Endometrial microvascular endothelial cells (primary cell): ENCODE measurements around the gene GJA3. TPM values are rescaled to one million over a fixed set of nuclear protein-coding genes. Genes with fewer than 3 reads are reported as not detected.

Source experiments
- in situ Hi-C: cut with HindIII; loops from 2 replicates; pipeline ENCODE4 v1.10.0; 2017; ENCODE audit warnings: low sequenced_read_pairs, low pct_unique_long_range_greater_than_20kb; ENCODE audit errors: inconsistent ontology term
- total RNA-seq: library from RNA; depleted of rRNA; stranded (reverse); fragments of >200 nt; gene quantifications from one replicate; pipeline ENCODE4 v1.2.3, GENCODE V29; 2015; ENCODE audit errors: inconsistent ontology term

Gene GJA3
- total RNA-seq, 1 donor from 2014 or later: not detected

DNA sequence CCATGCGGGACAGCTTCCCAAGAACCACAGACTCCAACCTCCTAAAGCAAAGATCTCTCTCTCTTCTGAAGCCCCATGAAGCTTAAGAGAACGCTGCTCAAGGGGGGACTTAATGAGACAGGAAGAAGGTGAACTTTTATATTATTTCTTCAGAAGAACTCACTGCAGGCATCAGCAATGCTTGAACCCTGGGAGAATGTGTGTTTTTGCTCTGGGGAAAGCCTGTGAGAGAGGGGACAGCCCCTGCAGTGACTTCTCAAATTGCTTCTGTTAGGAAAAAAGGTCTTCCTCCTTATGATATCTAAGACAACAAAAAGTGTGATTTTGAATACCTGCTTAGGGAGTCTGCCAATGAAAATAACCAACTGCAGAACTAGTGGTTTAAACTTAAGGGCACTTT, 23.0 kb downstream of the GJA3 start:
- in situ Hi-C loops: no loop called here

DNA sequence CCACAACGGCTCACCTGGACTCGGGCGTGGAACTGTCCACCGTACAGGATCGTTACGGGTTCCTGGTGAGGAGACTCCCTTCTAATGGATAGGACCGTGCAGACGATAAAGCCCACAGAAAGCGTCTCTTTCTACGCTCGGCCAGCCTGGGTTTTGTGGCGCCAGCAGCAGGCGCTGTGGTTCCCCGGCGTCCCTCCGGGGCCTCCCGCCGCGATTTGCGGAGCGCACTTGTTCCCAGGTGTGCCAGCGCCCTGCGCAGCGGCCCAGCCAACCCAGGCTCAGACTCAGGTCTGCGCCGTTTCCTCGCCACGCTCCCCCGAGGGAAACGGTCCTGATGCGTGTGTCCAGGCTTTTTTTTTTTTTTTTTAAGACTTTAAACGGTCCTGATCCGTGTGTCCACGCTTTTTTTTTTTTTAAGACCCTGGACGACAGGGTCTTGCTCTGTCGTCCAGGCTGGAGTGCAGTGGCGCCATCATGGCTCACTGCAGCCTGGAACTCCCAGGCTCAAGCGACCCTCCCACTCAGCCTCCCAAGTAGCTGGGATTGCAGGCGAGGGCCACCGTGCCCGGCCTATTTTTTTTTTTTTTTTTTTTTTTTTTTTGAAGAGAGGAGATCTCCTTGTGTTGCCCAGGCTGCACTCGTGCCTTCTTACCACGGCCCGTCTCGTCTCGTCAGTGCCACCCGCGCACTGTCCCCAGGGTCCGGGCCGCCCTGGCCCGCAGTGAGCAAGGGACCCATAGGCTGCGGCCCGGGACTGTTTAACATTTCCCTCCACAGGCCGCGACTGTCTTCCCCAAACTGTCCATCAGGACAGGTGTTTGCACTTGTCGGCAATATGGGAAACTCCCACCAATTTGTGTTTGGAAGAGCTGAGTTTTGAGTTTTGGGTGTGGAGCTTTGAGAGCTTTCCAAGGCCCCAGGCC, 23.8 kb downstream of the GJA3 start:
- in situ Hi-C loops: no loop called here

- in situ Hi-C loops: no loop called here
These were observed 26.1 kb downstream of the GJA3 start for GRCh38 chr13:20134732-20135131.

DNA sequence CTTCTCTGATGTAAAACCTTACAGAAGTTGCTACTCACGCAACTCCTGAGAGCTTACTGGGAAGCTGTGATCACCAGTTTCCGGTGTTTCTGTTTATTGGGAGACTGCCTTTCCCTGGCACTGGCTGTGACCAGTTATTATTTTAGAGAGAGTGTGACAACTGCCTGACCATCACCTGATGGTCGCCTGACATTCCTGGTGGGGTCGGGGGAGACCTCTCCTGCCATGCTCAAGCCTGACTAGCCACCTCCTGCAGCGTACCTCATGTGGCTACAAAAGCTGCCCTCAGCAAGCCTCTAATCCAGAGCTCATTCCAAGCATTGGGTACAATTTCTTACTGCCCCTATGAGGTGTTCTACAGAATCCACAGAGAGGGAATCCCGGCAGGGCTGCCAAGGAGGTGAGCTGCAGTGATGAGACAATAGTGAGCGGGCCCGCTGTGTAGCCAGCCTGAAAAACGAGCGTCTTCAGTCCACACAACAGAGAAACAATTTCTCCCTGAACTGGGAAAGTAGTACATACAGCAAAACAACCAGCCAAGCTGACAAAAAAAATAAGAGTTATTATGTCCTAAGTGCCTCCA, 28.7 kb downstream of the GJA3 start:
- in situ Hi-C loops: no loop called here

GRCh38 chr13:20131057-20131832, 29.6 kb downstream of the GJA3 start:
- in situ Hi-C loops: no loop called here

- in situ Hi-C loops: no loop called here
These were observed 30.2 kb downstream of the GJA3 start for GRCh38 chr13:20130652-20131051.

DNA sequence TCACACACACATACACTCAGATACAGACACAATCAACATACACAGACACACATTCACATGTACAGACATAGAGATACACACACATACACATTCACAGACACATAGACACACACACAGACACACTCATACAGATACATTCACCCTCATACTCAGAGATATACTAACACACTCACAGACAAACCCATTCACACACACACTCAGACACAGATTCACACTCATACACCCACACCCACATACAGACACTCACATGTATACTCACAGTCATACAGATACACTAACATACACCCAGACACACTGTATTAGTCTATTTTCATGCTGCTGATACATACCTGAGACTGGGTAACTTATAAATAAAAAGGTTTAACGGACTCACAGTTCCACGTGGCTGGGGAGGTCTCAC, 30.8 kb downstream of the GJA3 start:
- in situ Hi-C loops: no loop called here

DNA sequence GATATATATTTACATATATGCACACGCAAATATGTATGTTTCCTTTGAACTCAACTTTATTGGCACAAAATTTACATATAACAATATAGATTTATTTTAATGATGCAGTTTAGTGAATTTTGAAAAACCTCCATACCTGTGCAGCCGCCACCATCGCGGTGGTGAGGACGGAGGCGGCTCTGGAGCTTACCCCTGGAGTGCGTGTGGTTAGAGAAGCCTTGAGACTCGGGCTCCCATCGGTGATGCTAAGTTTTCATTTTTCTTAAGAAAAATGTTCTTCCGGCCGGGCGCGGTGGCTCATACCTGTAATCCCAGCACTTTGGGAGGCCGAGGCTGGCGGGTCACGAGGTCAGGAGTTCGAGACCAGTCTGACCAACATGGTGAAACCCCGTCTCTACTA, 31.8 kb downstream of the GJA3 start:
- in situ Hi-C loops: no loop called here

DNA sequence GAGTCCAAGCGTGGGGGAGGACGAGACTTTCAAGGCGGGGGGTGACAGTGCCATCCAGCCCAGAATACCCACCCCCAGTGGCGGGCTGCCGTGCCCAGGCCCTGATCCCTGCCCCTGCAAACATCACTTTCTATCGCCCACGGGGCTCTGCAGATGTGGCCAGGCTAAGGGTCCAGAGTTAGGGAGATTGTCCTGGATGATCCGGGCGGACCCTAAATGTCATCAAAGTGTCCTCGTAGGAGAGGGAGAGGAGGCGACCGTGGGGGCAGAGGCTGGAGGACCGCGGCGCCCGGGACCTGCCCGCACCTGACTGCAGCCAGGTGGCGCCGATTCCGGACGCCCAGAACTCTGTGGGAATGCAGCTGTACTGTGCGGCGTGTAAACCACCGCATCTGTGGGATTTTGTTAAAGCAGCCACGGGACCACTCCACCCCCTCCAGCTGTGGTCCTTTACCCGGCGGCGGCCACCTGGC, 32.4 kb downstream of the GJA3 start:
- in situ Hi-C loops: no loop called here

- in situ Hi-C loops: no loop called here
These were observed 33.0 kb downstream of the GJA3 start for GRCh38 chr13:20127562-20128458.

DNA sequence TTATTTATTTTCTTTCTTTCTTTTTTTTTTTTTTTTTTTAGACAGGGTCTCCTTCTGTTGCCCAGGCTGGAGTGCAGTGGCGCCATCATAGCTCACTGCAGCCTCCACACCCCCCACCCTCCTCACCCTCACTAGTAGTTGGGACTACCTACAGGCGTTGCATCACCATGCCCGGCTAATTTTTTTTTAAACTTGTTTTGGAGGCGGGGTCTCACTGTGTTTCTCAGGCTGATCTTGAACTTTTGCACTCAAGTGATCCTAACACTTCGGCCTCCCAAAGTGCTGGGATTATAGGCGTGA, 33.6 kb downstream of the GJA3 start:
- in situ Hi-C loops: no loop called here

- in situ Hi-C loops: no loop called here
These were observed 34.2 kb downstream of the GJA3 start for GRCh38 chr13:20126541-20127261.

- in situ Hi-C loops: no loop called here
These were observed 35.1 kb downstream of the GJA3 start for GRCh38 chr13:20125783-20126165.

DNA sequence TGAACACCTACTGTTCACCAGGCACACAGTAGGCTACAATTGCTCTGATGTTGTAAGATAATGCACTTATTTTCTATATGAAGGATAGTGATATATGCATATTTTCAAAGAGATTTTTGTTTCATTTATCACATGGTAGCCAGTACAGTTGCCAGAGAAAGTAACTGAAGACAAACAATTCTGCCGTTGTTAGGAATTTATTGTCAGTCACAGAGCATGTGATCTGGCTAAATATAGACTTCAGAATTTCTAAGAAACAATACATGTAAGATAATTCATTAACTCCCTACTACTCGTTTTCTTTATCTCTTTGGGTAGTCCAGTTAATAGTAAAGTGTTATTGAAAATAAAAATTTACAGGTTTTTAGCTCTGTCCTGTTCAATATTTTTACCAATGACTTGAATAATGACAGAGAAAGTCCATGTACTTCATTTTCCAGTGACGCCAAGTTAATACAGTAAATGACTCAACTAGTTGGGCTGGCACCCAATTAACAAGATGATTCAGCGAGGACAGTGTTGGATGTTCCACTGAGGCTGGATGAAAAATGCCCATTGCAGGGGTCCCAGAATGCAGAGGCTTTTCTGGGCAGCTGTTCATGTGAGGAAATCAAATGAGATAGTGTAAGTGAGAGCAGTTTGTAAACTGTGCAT, 35.6 kb downstream of the GJA3 start:
- in situ Hi-C loops: no loop called here

GRCh38 chr13:20124303-20124702, 36.5 kb downstream of the GJA3 start:
- in situ Hi-C loops: no loop called here

GRCh38 chr13:20121159-20121525, 39.7 kb downstream of the GJA3 start:
- in situ Hi-C loops: no loop called here

DNA sequence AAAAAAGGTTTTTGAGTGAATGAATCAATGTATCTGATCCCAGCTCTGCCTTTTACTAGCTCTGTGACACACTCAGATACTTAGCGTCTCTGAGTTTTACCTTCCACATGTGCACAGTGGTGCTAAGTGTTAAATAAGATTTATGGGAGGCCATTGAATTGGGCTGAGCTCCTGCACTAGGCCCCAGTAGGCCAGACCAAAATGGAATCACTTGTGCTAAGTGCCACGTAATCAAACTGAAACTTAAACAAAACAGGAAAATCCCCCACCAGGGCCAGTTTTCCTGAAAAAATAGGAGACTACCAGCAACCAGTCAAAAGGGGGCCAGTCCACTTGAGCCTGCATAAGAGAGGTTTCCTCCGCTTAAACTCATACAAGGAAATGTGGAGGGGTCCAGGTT, 40.9 kb downstream of the GJA3 start:
- in situ Hi-C loops: no loop called here
